GM10248 (cell line): ENCODE results near the gene TFE3.

Source experiments
- CTCF ChIA-PET: fragments of 300-600 bp; sonication (Branson Sonifier 250); formaldehyde crosslinking; extraction: SDS; loops from one replicate; lab custom pipeline; 2021; ENCODE audit warnings: antibody characterized with exemption; lab: Yijun Ruan, JAX
- POLR2A ChIA-PET: fragments of 350-650 bp; sonication (Branson Sonifier 250); formaldehyde crosslinking; extraction: SDS; loops from one replicate; lab custom pipeline; 2020; ENCODE audit warnings: antibody characterized with exemption; lab: Yijun Ruan, JAX
- DNase-seq: peaks from one replicate; pipeline ENCODE4 v3.0.0; 2012; ENCODE audit errors: extremely low spot score
- TF ChIP-seq, protein P1 (sequence below): IDR thresholded peaks from 2 replicates; pipeline ENCODE4 v1.5.1; 2012; ENCODE audit warnings: mild to moderate bottlenecking, low read depth; ENCODE audit errors: extremely low read depth, missing control alignments, control extremely low read depth

The TFE3 gene

DNA sequence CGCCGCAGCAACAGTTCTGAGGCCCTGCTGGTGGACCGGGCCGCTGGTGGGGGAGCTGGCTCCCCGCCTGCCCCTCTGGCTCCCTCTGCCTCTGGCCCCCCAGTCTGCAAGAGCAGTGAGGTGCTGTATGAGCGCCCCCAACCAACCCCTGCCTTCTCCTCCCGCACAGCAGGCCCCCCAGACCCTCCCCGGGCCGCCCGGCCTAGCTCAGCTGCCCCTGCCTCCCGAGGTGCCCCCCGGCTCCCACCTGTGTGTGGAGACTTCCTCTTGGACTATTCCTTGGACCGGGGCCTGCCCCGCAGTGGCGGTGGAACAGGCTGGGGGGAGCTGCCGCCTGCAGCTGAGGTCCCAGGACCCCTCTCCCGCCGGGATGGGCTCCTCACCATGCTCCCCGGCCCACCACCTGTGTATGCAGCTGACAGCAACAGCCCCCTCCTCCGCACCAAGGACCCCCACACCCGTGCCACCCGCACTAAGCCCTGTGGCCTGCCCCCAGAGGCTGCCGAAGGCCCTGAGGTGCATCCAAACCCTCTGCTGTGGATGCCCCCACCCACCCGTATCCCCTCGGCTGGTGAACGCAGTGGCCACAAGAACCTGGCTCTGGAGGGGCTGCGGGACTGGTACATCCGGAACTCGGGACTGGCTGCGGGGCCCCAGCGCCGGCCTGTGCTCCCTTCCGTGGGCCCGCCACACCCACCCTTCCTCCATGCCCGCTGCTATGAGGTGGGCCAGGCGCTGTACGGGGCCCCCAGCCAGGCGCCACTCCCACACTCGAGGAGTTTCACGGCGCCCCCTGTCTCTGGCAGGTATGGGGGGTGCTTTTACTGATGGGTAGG is 24.3 kb upstream of the TFE3 start:
- ChIA-PET CTCF (no interaction called here), POLR2A (no interaction called here)
- no peak for DNase-seq
- TF ChIP-seq, protein P1, sequence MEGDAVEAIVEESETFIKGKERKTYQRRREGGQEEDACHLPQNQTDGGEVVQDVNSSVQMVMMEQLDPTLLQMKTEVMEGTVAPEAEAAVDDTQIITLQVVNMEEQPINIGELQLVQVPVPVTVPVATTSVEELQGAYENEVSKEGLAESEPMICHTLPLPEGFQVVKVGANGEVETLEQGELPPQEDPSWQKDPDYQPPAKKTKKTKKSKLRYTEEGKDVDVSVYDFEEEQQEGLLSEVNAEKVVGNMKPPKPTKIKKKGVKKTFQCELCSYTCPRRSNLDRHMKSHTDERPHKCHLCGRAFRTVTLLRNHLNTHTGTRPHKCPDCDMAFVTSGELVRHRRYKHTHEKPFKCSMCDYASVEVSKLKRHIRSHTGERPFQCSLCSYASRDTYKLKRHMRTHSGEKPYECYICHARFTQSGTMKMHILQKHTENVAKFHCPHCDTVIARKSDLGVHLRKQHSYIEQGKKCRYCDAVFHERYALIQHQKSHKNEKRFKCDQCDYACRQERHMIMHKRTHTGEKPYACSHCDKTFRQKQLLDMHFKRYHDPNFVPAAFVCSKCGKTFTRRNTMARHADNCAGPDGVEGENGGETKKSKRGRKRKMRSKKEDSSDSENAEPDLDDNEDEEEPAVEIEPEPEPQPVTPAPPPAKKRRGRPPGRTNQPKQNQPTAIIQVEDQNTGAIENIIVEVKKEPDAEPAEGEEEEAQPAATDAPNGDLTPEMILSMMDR = no peak

DNA sequence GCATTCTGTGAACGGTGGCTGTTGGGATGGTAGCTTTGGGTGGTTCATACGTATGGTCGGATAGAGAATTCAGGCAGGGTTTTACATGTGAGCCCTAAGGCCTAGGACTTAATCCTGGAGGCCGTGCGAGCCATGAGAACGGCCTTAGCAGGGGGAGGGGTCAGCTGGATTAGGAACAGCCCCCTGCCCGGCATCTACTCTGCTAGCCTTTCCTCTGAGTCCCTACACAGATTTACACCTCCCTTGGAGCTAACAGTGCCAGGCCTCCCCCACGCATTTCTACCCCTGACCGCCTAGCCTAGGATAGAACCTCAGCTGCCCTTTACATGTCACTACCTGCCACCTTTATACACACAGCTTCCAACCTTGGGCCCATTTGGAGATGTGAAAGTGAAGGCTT is 23.5 kb upstream of the TFE3 start:
- ChIA-PET CTCF (interaction anchor here (1.3 kb wide), 1 partner anchor 23 kb away, joined by 3 read pairs; no protein-coding TSS in a partner anchor), POLR2A (no interaction called here)
- TF ChIP-seq, protein P1 = no peak
- no peak for DNase-seq

DNA sequence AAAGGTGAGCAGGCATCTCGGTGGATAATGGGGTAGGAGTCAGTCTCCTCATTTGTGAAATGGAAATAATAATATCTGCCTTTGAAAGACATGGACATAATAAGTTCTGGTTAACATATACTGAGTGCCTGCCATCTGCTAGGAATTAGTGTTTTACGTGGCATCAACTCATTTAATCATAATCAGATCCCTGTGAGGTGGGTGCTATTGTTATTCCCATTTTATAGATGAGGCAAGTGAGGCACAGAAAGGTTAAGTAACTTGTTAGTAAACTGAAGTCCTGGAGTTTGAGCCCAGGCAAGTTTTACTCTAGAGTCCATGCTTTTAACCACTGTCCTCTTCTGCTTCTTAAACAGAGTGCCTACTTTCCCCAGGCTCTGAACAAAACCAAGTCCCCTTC is 23.1 kb upstream of the TFE3 start:
- DNase-seq = no peak
- TF ChIP-seq, protein P1 = no peak
- POLR2A ChIA-PET = no interaction called here
- CTCF ChIA-PET = interaction anchor here (1.3 kb wide), 1 partner anchor 23 kb away, joined by 3 read pairs; no protein-coding TSS in a partner anchor

DNA sequence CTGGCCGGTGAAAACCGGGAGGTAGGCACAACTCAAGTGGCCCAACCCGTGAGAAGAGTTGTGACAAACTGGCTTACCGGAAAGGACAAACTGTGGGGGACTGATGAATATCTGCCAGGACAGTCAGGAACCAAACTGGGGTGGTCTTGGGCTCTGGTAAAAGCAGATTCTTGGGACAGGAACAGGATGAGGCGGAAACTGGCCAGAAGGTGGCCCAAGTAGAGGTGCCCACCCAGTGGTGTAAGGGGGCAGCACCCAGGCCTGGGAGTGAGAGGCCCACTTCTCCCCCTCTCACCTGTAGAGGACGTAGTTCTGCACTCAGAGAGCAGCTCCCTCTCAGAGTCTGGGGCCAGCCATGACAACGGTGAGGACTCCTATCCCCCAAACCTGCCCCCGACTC is 21.6 kb upstream of the TFE3 start:
- no peak for DNase-seq
- ChIA-PET CTCF (no interaction called here), POLR2A (no interaction called here)
- TF ChIP-seq, protein P1 = no peak

DNA sequence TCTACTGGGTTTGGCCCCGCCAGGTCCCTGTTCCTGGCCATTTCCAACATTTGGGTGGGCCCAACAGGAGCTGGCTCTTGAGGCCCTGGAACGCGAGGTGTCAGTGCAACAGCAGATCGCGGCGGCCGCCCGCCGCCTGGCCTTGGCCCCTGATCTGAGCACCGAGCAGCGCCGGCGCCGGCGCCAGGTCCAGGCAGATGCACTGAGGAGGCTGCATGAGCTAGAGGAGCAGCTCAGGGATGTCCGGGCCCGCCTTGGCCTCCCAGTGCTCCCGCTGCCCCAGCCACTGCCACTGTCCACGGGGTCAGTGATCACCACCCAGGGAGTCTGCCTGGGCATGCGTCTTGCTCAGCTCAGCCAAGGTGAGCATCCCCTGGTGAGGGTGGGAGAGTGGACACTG is 21.1 kb upstream of the TFE3 start:
- no peak for DNase-seq
- POLR2A ChIA-PET = no interaction called here
- TF ChIP-seq, protein P1 = no peak
- CTCF ChIA-PET = no interaction called here

DNA sequence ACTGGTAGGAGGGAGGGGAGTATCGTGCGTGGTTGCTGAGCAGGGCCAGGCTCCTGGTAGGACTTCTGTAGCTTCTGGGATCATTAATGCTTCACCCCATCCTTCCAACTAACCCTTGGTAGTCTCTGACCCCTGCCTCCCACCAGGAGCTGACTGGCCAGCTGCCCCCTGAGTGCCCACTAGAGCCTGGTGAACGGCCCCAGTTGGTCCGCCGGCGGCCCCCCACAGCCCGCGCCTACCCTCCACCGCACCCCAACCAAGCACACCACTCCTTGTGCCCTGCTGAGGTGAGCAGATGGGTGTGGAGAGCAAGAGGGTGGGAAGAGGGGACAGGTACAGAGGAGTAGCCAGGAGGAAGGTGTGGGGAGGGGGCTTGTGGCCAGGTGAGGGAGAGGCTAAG is 20.6 kb upstream of the TFE3 start:
- TF ChIP-seq, protein P1 = no peak
- CTCF ChIA-PET = no interaction called here
- DNase-seq = no peak
- POLR2A ChIA-PET = no interaction called here
